OCI-M2 (cell line): ENCODE results near the gene A4GALT.
"Not testable (repeated sequence)": the region's sequence is repeated elsewhere in the genome, so short reads cannot be mapped to it uniquely, and the experiment has no call there.

Experiments used
- DNase-seq: peaks from one replicate; lab custom pipeline; 2025; ENCODE audit not compliant: unreplicated experiment; lab: John Stamatoyannopoulos, UW

A4GALT gene

GRCh38 chr22:42720263-42721044 lies at the start of gene A4GALT:
A4GALT (minus strand) TSS chr22:42720870; CDS start chr22:42693951, 26,919 bp downstream.
- no peak for DNase-seq

- no peak for DNase-seq
These were observed 49.7 kb upstream of the A4GALT start for GRCh38 chr22:42770448-42770726.

- no peak for DNase-seq
These were observed 49.1 kb upstream of the A4GALT start for GRCh38 chr22:42769574-42770447.

- no peak for DNase-seq
These were observed 48.5 kb upstream of the A4GALT start for GRCh38 chr22:42769238-42769573.

- no peak for DNase-seq
These were observed 47.8 kb upstream of the A4GALT start for GRCh38 chr22:42768385-42769035.

GRCh38 chr22:42766860-42767259 lies 46.2 kb upstream of the A4GALT start:
- DNase-seq = no peak

GRCh38 chr22:42764895-42765363 lies 44.3 kb upstream of the A4GALT start:
- DNase-seq = no peak

- no peak for DNase-seq
These were observed 43.4 kb upstream of the A4GALT start for GRCh38 chr22:42763965-42764480.

GRCh38 chr22:42760806-42761565 lies 40.3 kb upstream of the A4GALT start:
- no peak for DNase-seq

- no peak for DNase-seq
These were observed 38.4 kb upstream of the A4GALT start for GRCh38 chr22:42758931-42759629.

- not testable (repeated sequence) for DNase-seq
These were observed 34.9 kb upstream of the A4GALT start for GRCh38 chr22:42755553-42755952.

- not testable (repeated sequence) for DNase-seq
These were observed 34.5 kb upstream of the A4GALT start for GRCh38 chr22:42755121-42755520.

- DNase-seq = peak; percentile 27
These were observed 34.0 kb upstream of the A4GALT start for GRCh38 chr22:42754658-42755057.

- DNase-seq = no peak
These were observed 32.2 kb upstream of the A4GALT start for GRCh38 chr22:42752912-42753311.

- no peak for DNase-seq
These were observed 31.6 kb upstream of the A4GALT start for GRCh38 chr22:42752230-42752746.

- not testable (repeated sequence) for DNase-seq
These were observed 29.8 kb upstream of the A4GALT start for GRCh38 chr22:42750421-42750820.

GRCh38 chr22:42747701-42748513 lies 27.2 kb upstream of the A4GALT start:
- DNase-seq = no peak

GRCh38 chr22:42745118-42745517 lies 24.4 kb upstream of the A4GALT start:
- DNase-seq = no peak

GRCh38 chr22:42743501-42743991 lies 22.9 kb upstream of the A4GALT start:
- no peak for DNase-seq
